H9 (cell line): Measurements from ENCODE around the gene CDH4. TPM values are rescaled to one million over a fixed set of nuclear protein-coding genes. Genes with fewer than 3 reads are reported as not detected.

ENCODE experiments used
- DNase-seq: peaks from one replicate; pipeline ENCODE4 v3.0.0-alpha.2; 2017
- H2AFZ ChIP-seq: one replicate; pipeline ENCODE4 v1.6.1; 2013; ENCODE audit warnings: mild to moderate bottlenecking, low read length, control low read depth, moderate library complexity
- H2AK5ac ChIP-seq: 2 replicates; pipeline ENCODE4 v1.6.1; 2013; ENCODE audit warnings: low read length, control low read depth, mixed read lengths; ENCODE audit not compliant: insufficient read length
- H2BK120ac ChIP-seq: one replicate; pipeline ENCODE4 v1.6.1; 2013; ENCODE audit warnings: low read depth, mild to moderate bottlenecking, low read length, control low read depth, inconsistent platforms; ENCODE audit not compliant: poor library complexity, severe bottlenecking
- H2BK12ac ChIP-seq: 2 replicates; pipeline ENCODE4 v1.6.1; 2013; ENCODE audit warnings: low read length, control low read depth, mixed read lengths, low read depth; ENCODE audit not compliant: insufficient read length
- H2BK15ac ChIP-seq: 2 replicates; pipeline ENCODE4 v1.6.1; 2013; ENCODE audit warnings: low read depth, low read length, control low read depth
- H2BK20ac ChIP-seq: one replicate; pipeline ENCODE4 v1.6.1; 2013; ENCODE audit warnings: low read depth, mild to moderate bottlenecking, low read length, control low read depth, inconsistent platforms; ENCODE audit not compliant: poor library complexity, severe bottlenecking
- H2BK5ac ChIP-seq: 2 replicates; pipeline ENCODE4 v1.6.1; 2013; ENCODE audit warnings: low read length, control low read depth, mixed read lengths; ENCODE audit not compliant: insufficient read length
- H3K14ac ChIP-seq: 2 replicates; pipeline ENCODE4 v1.6.1; 2013; ENCODE audit warnings: low read length, control low read depth; ENCODE audit not compliant: insufficient read depth
- H3K18ac ChIP-seq: 2 replicates; pipeline ENCODE4 v1.6.1; 2013; ENCODE audit warnings: low read depth, mild to moderate bottlenecking, mixed read lengths, low read length, control low read depth; ENCODE audit not compliant: insufficient read length
- H3K23ac ChIP-seq: 2 replicates; pipeline ENCODE4 v1.6.1; 2013; ENCODE audit warnings: low read length, control low read depth, mixed read lengths, low read depth; ENCODE audit not compliant: insufficient read length
- H3K23me2 ChIP-seq: 2 replicates; pipeline ENCODE4 v1.6.1; 2013; ENCODE audit warnings: low read depth, mild to moderate bottlenecking, mixed read lengths, low read length, control low read depth; ENCODE audit not compliant: insufficient read length, poor library complexity, severe bottlenecking
- H3K27ac ChIP-seq: 2 replicates; pipeline ENCODE4 v1.5.1; 2013; ENCODE audit warnings: low read length, control low read depth, mixed read lengths, low read depth; ENCODE audit not compliant: insufficient read length
- H3K27me3 ChIP-seq: 2 replicates; pipeline ENCODE4 v1.6.1; 2013; ENCODE audit warnings: low read length, control low read depth, inconsistent platforms; ENCODE audit not compliant: insufficient read depth
- H3K4ac ChIP-seq: 2 replicates; pipeline ENCODE4 v1.6.1; 2013; ENCODE audit warnings: low read depth, mild to moderate bottlenecking, control low read depth, inconsistent platforms, low read length, moderate library complexity
- H3K4me1 ChIP-seq: 2 replicates; pipeline ENCODE4 v1.6.1; 2013; ENCODE audit warnings: low read length, control low read depth, inconsistent platforms; ENCODE audit not compliant: insufficient read depth
- H3K4me2 ChIP-seq: 2 replicates; pipeline ENCODE4 v1.6.1; 2013; ENCODE audit warnings: low read length, control low read depth, mixed read lengths; ENCODE audit not compliant: insufficient read length, insufficient read depth
- H3K56ac ChIP-seq: 2 replicates; pipeline ENCODE4 v1.6.1; 2013; ENCODE audit warnings: low read depth, mild to moderate bottlenecking, mixed read lengths, low read length, control low read depth; ENCODE audit not compliant: insufficient read length
- H3K79me1 ChIP-seq: 2 replicates; pipeline ENCODE4 v1.6.1; 2013; ENCODE audit warnings: low read depth, mild to moderate bottlenecking, moderate library complexity, low read length, control low read depth, inconsistent platforms; ENCODE audit not compliant: insufficient read depth, poor library complexity, severe bottlenecking
- H3K79me2 ChIP-seq: 2 replicates; pipeline ENCODE4 v1.6.1; 2013; ENCODE audit warnings: low read length, control low read depth, inconsistent platforms; ENCODE audit not compliant: insufficient read depth
- H3K9ac ChIP-seq: 2 replicates; pipeline ENCODE4 v1.6.1; 2013; ENCODE audit warnings: low read length, control low read depth, mixed read lengths; ENCODE audit not compliant: insufficient read length; ENCODE audit errors: extremely low read depth
- H3K9me3 ChIP-seq: one replicate; pipeline ENCODE4 v1.6.1; 2013; ENCODE audit warnings: low read depth, low read length, inconsistent platforms; ENCODE audit not compliant: control insufficient read depth
- H3T11ph ChIP-seq: one replicate; pipeline ENCODE4 v1.6.1; 2013; ENCODE audit warnings: mild to moderate bottlenecking, low read length, control low read depth, inconsistent platforms
- H4K20me1 ChIP-seq: one replicate; pipeline ENCODE4 v1.6.1; 2013; ENCODE audit not compliant: control insufficient read depth, insufficient read length, insufficient read depth
- H4K5ac ChIP-seq: 2 replicates; pipeline ENCODE4 v1.6.1; 2013; ENCODE audit warnings: low read depth, mild to moderate bottlenecking, mixed read lengths, low read length, control low read depth; ENCODE audit not compliant: insufficient read length
- H4K8ac ChIP-seq: replicated peaks from 2 replicates; pipeline ENCODE4 v1.6.1; 2013; ENCODE audit warnings: low read length, control low read depth, mixed read lengths, low read depth; ENCODE audit not compliant: insufficient read length
- H4K91ac ChIP-seq: 2 replicates; pipeline ENCODE4 v1.6.1; 2013; ENCODE audit warnings: low read depth, mild to moderate bottlenecking, moderate library complexity, mixed read lengths, low read length, control low read depth; ENCODE audit not compliant: insufficient read length
- H3K27ac Mint-ChIP-seq, 3 experiments: 2 replicates in 2 of 3; 3 replicates in 1 of 3; pipeline ENCODE4 v1.8.0; 2020 to 2021; ENCODE audit warnings: mixed read lengths in 3 of 3, mild to moderate bottlenecking in 1 of 3, moderate library complexity in 1 of 3
- H3K27me3 Mint-ChIP-seq: 2 replicates; pipeline ENCODE4 v1.8.0; 2021; ENCODE audit warnings: low read depth, mild to moderate bottlenecking, moderate library complexity, mixed read lengths
- H3K36me3 Mint-ChIP-seq, 3 experiments: 2 replicates in 2 of 3; 3 replicates in 1 of 3; pipeline ENCODE4 v1.8.0; 2020 to 2021; ENCODE audit warnings: low read depth in 3 of 3, mixed read lengths in 3 of 3; ENCODE audit not compliant: insufficient read depth in 1 of 3
- H3K4me1 Mint-ChIP-seq, 2 experiments: 2 replicates each; pipeline ENCODE4 v1.8.0; 2020; ENCODE audit warnings: mixed read lengths in 2 of 2
- H3K4me3 Mint-ChIP-seq, 2 experiments: 2 replicates in 1 of 2; 3 replicates in 1 of 2; pipeline ENCODE4 v1.8.0; 2020 to 2021; ENCODE audit warnings: mild to moderate bottlenecking in 2 of 2, mixed read lengths in 2 of 2, moderate library complexity in 1 of 2
- H3K9me3 Mint-ChIP-seq, 2 experiments: 2 replicates in 1 of 2; 3 replicates in 1 of 2; pipeline ENCODE4 v1.8.0; 2020; ENCODE audit warnings: mild to moderate bottlenecking in 2 of 2, mixed read lengths in 2 of 2, moderate library complexity in 1 of 2
- WGBS: extraction: QIAGEN DNeasy Blood & Tissue Kit; methylation state at CpG from one replicate; pipeline ENCODE4 v1.1.7; 2013; ENCODE audit warnings: missing lambda C conversion rate, low lambda C conversion rate, mixed read lengths; ENCODE audit not compliant: insufficient read length; ENCODE audit errors: extremely low coverage; 5-methylcytosine and 5-hydroxymethylcytosine counted together
- total RNA-seq: library from RNA; stranded (reverse); gene quantifications from 2 replicates; pipeline ENCODE4 v1.2.1, GENCODE V29; 2021
- TF ChIP-seq, protein P1 (sequence below): fragments of 200-600 bp; sonication (generic); conservative IDR thresholded peaks from 3 replicates; pipeline ENCODE4 v1.8.0; 2021; ENCODE audit warnings: antibody characterized with exemption, mild to moderate bottlenecking

The CDH4 gene
- total RNA-seq, 1 experiment from 2014 or later, result 3.0 TPM

DNA sequence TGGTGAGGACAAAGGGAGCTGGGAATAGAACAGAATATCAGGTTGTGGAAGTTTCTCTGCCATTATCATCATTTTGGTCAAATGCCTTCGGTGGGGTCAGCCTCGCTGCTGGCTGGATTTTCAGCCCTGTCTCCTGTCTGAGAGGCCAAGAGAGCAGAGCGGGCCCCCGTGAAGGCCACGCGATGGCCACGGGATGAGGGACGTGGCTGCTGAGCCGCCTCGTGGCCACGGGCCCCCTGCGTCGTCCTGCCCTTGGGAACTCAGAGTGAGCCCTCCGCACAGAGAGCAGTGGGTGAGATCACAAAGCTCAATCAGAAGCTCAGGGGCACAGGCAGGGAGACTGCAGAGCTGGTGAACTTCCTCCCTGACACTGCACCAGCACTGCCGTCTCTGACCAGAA, 363.7 kb downstream of the CDH4 start:
- Mint-ChIP-seq H3K4me3 (no peak overlapping the region), H3K36me3 (peaks cover 4 to 11% (median 9%) of the 10 kb centered on the region in 3 experiments; a peak in 4 of 7 replicates)
- WGBS, result no CpG with 5 or more reads among the region's 15 CpGs

More for the DNA sequence above, 363.7 kb downstream of the CDH4 start:
- no peak overlapping the region for H3K9ac ChIP-seq
- TF ChIP-seq, protein P1, sequence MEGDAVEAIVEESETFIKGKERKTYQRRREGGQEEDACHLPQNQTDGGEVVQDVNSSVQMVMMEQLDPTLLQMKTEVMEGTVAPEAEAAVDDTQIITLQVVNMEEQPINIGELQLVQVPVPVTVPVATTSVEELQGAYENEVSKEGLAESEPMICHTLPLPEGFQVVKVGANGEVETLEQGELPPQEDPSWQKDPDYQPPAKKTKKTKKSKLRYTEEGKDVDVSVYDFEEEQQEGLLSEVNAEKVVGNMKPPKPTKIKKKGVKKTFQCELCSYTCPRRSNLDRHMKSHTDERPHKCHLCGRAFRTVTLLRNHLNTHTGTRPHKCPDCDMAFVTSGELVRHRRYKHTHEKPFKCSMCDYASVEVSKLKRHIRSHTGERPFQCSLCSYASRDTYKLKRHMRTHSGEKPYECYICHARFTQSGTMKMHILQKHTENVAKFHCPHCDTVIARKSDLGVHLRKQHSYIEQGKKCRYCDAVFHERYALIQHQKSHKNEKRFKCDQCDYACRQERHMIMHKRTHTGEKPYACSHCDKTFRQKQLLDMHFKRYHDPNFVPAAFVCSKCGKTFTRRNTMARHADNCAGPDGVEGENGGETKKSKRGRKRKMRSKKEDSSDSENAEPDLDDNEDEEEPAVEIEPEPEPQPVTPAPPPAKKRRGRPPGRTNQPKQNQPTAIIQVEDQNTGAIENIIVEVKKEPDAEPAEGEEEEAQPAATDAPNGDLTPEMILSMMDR, result no peak
- H3K9me3 Mint-ChIP-seq, result peaks cover 22 to 28% of the 10 kb centered on the region in 2 experiments
- 0 out of 2 replicates have a peak overlapping the region, but pooled peaks have one; percentile 40 for H3K14ac ChIP-seq
- no peaks in the 10 kb centered on the region for H3K79me2 ChIP-seq
- no peaks in the 10 kb centered on the region for H3K23me2 ChIP-seq
- H4K5ac ChIP-seq, result no peak overlapping the region
- no peak overlapping the region for H4K8ac ChIP-seq
- no peak overlapping the region for H3K4me2 ChIP-seq
- H3K18ac ChIP-seq, result no peak overlapping the region
- no peak overlapping the region for H3K56ac ChIP-seq
- H3K79me1 ChIP-seq, result no peaks in the 10 kb centered on the region
- peaks cover 3% of the 10 kb centered on the region for H3K9me3 ChIP-seq
- DNase-seq, result no peak
- H2AK5ac ChIP-seq, result no peak overlapping the region
- H3K23ac ChIP-seq, result no peak overlapping the region
- H3K4me1 ChIP-seq, result no peaks in the 10 kb centered on the region
- H2BK15ac ChIP-seq, result no peak overlapping the region
- peaks cover 3% of the 10 kb centered on the region; the same call in 1 of the 2 replicates for H3K27me3 ChIP-seq
- no peak overlapping the region for H2BK5ac ChIP-seq
- no peak overlapping the region for H3K4ac ChIP-seq
- H3K27me3 Mint-ChIP-seq, result peaks cover 76% of the 10 kb centered on the region
- H3K27ac ChIP-seq, result no peak overlapping the region
- no peak overlapping the region for H2BK12ac ChIP-seq
- no peaks in the 10 kb centered on the region for H4K20me1 ChIP-seq
- no peak overlapping the region for H2BK120ac ChIP-seq
- H2AFZ ChIP-seq, result no peak overlapping the region
- no peak overlapping the region for H2BK20ac ChIP-seq
- H3K27ac Mint-ChIP-seq, result no peak overlapping the region
- no peak overlapping the region for H3T11ph ChIP-seq
- no peak overlapping the region for H4K91ac ChIP-seq
- H3K4me1 Mint-ChIP-seq, result no peaks in the 10 kb centered on the region
